ENCODE results near the gene IL36RN. TPM values are rescaled to one million over a fixed set of nuclear protein-coding genes. Genes with fewer than 3 reads are reported as not detected.

IL36RN gene
- total and polyA plus RNA-seq, 4 donors = not detected

DNA sequence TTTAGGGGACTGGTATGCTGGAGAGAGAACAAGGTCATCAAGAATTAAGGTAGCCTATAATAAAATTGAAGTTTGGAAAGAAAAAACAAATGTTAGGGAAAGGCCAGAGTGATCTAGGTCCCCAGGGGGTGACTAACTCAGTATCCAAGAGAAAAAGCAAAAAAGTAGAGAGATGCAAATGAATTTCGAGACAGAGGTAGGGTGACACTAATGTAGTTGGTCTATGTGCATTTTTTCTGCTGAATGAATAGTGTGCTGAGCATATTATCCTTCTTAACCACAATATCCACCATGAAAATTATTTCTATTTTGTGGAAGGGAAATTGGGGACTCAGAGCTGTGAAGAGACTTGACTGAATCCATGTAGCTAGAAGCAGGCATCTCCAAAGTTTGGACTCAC, 44.0 kb upstream of the IL36RN start (continued):
- TF ChIP-seq, protein P1, sequence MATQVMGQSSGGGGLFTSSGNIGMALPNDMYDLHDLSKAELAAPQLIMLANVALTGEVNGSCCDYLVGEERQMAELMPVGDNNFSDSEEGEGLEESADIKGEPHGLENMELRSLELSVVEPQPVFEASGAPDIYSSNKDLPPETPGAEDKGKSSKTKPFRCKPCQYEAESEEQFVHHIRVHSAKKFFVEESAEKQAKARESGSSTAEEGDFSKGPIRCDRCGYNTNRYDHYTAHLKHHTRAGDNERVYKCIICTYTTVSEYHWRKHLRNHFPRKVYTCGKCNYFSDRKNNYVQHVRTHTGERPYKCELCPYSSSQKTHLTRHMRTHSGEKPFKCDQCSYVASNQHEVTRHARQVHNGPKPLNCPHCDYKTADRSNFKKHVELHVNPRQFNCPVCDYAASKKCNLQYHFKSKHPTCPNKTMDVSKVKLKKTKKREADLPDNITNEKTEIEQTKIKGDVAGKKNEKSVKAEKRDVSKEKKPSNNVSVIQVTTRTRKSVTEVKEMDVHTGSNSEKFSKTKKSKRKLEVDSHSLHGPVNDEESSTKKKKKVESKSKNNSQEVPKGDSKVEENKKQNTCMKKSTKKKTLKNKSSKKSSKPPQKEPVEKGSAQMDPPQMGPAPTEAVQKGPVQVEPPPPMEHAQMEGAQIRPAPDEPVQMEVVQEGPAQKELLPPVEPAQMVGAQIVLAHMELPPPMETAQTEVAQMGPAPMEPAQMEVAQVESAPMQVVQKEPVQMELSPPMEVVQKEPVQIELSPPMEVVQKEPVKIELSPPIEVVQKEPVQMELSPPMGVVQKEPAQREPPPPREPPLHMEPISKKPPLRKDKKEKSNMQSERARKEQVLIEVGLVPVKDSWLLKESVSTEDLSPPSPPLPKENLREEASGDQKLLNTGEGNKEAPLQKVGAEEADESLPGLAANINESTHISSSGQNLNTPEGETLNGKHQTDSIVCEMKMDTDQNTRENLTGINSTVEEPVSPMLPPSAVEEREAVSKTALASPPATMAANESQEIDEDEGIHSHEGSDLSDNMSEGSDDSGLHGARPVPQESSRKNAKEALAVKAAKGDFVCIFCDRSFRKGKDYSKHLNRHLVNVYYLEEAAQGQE (IDR thresholded peaks at IDR 0.05) = no peak
- TF ChIP-seq JUND (IDR thresholded peaks at IDR 0.05) (no peak), HNF4G (IDR thresholded peaks at IDR 0.05) (no peak), YY1 (IDR thresholded peaks at IDR 0.05) (no peak), FOXA1 (IDR thresholded peaks at IDR 0.05) (no peak), EGR1 (IDR thresholded peaks at IDR 0.05; ENCODE audit: low read depth in 2 of 2) (no peak), TAF1 (conservative IDR thresholded peaks at IDR 0.05) (no peak), RXRA (IDR thresholded peaks at IDR 0.05) (no peak), HNF4A (conservative IDR thresholded peaks at IDR 0.05) (no peak), RAD21 (IDR thresholded peaks at IDR 0.05) (no peak)
- TF ChIP-seq, protein P2, sequence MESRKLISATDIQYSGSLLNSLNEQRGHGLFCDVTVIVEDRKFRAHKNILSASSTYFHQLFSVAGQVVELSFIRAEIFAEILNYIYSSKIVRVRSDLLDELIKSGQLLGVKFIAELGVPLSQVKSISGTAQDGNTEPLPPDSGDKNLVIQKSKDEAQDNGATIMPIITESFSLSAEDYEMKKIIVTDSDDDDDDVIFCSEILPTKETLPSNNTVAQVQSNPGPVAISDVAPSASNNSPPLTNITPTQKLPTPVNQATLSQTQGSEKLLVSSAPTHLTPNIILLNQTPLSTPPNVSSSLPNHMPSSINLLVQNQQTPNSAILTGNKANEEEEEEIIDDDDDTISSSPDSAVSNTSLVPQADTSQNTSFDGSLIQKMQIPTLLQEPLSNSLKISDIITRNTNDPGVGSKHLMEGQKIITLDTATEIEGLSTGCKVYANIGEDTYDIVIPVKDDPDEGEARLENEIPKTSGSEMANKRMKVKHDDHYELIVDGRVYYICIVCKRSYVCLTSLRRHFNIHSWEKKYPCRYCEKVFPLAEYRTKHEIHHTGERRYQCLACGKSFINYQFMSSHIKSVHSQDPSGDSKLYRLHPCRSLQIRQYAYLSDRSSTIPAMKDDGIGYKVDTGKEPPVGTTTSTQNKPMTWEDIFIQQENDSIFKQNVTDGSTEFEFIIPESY (IDR thresholded peaks at IDR 0.05) = no peak

DNA sequence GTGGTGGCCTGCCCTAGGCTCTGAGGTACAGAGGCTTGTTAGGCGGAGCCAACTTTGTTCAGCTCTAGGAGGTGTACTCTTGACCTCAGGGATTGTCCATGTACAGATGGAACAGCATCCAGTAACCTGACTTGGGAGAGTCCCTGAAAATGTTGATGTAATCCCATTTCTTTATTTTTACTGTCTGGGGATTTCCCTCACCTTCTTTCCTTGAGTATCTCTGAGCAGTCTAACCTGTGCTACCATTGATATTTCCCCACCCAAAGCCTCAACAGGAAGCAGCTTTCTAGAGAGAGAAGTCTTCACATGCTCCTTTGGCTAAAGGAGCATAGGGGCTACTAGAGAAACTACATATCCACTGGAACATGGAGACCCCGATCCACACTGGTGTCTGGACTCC, 43.3 kb upstream of the IL36RN start:
- DNase-seq (ENCODE audit: low spot score) = no peak
- WGBS = 93% methylated on average over 2 of the region's 2 CpGs
- Histone ChIP-seq H3K4me1 (ENCODE audit: control insufficient read depth in 4 of 4, insufficient read depth in 4 of 4, low read length in 3 of 4) (no peaks in the 10 kb centered on the region), H3K27me3 (ENCODE audit: control insufficient read depth in 4 of 4, insufficient read depth in 4 of 4, low read length in 3 of 4) (no peaks in the 10 kb centered on the region), H3K4me3 (ENCODE audit: low read depth in 1 of 3, low read length in 3 of 3) (no peak overlapping the region), H3K36me3 (ENCODE audit: control insufficient read depth in 4 of 4, insufficient read depth in 3 of 4, low read depth in 1 of 4, low read length in 3 of 4) (no peaks in the 10 kb centered on the region), H3K9me3 (ENCODE audit: control insufficient read depth in 4 of 4, low read length in 3 of 4) (no peaks in the 10 kb centered on the region), H3K9ac (ENCODE audit: low read depth in 1 of 2, low read length in 2 of 2) (no peak overlapping the region), H3K27ac (ENCODE audit: low read depth in 1 of 2, low read length in 2 of 2) (no peak overlapping the region)
- TF ChIP-seq NR2F2 (IDR thresholded peaks at IDR 0.05) (no peak), FOXA1 (IDR thresholded peaks at IDR 0.05) (no peak), YY1 (IDR thresholded peaks at IDR 0.05) (no peak), RXRA (IDR thresholded peaks at IDR 0.05) (no peak), GABPA (IDR thresholded peaks at IDR 0.05 in 1 of 2, conservative IDR thresholded peaks at IDR 0.05 in 1 of 2) (no peak), FOXA2 (IDR thresholded peaks at IDR 0.05) (no peak), HNF4A (conservative IDR thresholded peaks at IDR 0.05) (no peak), ATF3 (IDR thresholded peaks at IDR 0.05) (no peak), HNF4G (IDR thresholded peaks at IDR 0.05) (no peak), SP1 (IDR thresholded peaks at IDR 0.05) (no peak), EGR1 (IDR thresholded peaks at IDR 0.05; ENCODE audit: low read depth in 2 of 2) (no peak), TAF1 (conservative IDR thresholded peaks at IDR 0.05) (no peak), RAD21 (IDR thresholded peaks at IDR 0.05) (no peak), MAX (IDR thresholded peaks at IDR 0.05) (no peak), JUND (IDR thresholded peaks at IDR 0.05) (no peak)
- TF ChIP-seq, protein P1 (IDR thresholded peaks at IDR 0.05) = no peak
- TF ChIP-seq, protein P2 (IDR thresholded peaks at IDR 0.05) = no peak
- TF ChIP-seq, protein P3, sequence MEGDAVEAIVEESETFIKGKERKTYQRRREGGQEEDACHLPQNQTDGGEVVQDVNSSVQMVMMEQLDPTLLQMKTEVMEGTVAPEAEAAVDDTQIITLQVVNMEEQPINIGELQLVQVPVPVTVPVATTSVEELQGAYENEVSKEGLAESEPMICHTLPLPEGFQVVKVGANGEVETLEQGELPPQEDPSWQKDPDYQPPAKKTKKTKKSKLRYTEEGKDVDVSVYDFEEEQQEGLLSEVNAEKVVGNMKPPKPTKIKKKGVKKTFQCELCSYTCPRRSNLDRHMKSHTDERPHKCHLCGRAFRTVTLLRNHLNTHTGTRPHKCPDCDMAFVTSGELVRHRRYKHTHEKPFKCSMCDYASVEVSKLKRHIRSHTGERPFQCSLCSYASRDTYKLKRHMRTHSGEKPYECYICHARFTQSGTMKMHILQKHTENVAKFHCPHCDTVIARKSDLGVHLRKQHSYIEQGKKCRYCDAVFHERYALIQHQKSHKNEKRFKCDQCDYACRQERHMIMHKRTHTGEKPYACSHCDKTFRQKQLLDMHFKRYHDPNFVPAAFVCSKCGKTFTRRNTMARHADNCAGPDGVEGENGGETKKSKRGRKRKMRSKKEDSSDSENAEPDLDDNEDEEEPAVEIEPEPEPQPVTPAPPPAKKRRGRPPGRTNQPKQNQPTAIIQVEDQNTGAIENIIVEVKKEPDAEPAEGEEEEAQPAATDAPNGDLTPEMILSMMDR (IDR thresholded peaks at IDR 0.05; ENCODE audit: low read depth, low read length, missing input control) = no peak

All from liver (tissue), 9 donors.